K562 (cell line): ENCODE results near the gene PGAP2. TPM values are rescaled to one million over a fixed set of nuclear protein-coding genes. Genes with fewer than 3 reads are reported as not detected.

Source experiments
- CREM ChIP-seq: IDR thresholded peaks from 2 replicates; pipeline ENCODE4 v1.6.1; 2014; ENCODE audit warnings: antibody characterized with exemption, low read depth
- CTBP1 ChIP-seq: fragments of 450-650 bp; IDR thresholded peaks from 2 replicates; pipeline ENCODE4 v1.6.1; 2016; ENCODE audit warnings: borderline replicate concordance
- IRF2 ChIP-seq: sonication (generic); formaldehyde crosslinking; IDR thresholded peaks from 2 replicates; pipeline ENCODE4 v1.8.1; 2022; ENCODE audit warnings: mild to moderate bottlenecking, missing genetic modification reagents
- MNT ChIP-seq, 2 experiments: fragments of 450-650 bp; conservative IDR thresholded peaks; 2 replicates each; pipeline ENCODE4 v1.6.1; 2017; ENCODE audit warnings: mild to moderate bottlenecking in 2 of 2, moderate library complexity in 2 of 2
- MYC ChIP-seq, 2 experiments: fragments of 250-450 bp in 1 of 2; sonication (Bioruptor Pico) in 1 of 2; IDR thresholded peaks; 2 replicates each; pipeline versions ENCODE4 v1.5.1 to v1.6.1; 2012 to 2021; ENCODE audit warnings: low read depth in 2 of 2, borderline replicate concordance in 1 of 2, improper control_type of control experiment in 1 of 2, low read length in 1 of 2, mild to moderate bottlenecking in 1 of 2, moderate library complexity in 1 of 2
- RREB1 ChIP-seq: fragments of 250-450 bp; sonication (Bioruptor Pico); IDR thresholded peaks from 2 replicates; pipeline ENCODE4 v1.4.0; 2020
- SMAD3 ChIP-seq: fragments of 450-650 bp; formaldehyde crosslinking; conservative IDR thresholded peaks from 2 replicates; pipeline ENCODE4 v1.4.0; 2020; ENCODE audit warnings: mild to moderate bottlenecking
- TAL1 ChIP-seq: fragments of 450-650 bp; IDR thresholded peaks from 2 replicates; pipeline ENCODE4 v1.6.1; 2016; ENCODE audit warnings: mild to moderate bottlenecking
- ZNF3 ChIP-seq: fragments of 250-450 bp; sonication (Bioruptor Pico); IDR thresholded peaks from 2 replicates; pipeline ENCODE4 v1.5.0; 2021; ENCODE audit warnings: mild to moderate bottlenecking, moderate library complexity
- ZNF407 ChIP-seq: fragments of 450-650 bp; IDR thresholded peaks from 2 replicates; pipeline ENCODE4 v1.6.1; 2016; ENCODE audit warnings: low read depth
- polyA plus RNA-seq, 8 experiments: library from polyadenylated mRNA; depleted of rRNA in 4 of 8; stranded (reverse) in 5 of 8; unstranded in 3 of 8; fragments of >200 nt; fragmentation: Nextera tagmentation in 2 of 8; fragmentation: Illumina TruSeq in 1 of 8; extraction: Ambion mirVana in 2 of 8; extraction: Trizol in 1 of 8; gene quantifications; 2 replicates each; pipeline versions ENCODE4 v1.2.1 to v1.2.3, GENCODE V29; 2011 to 2014; ENCODE audit warnings: inconsistent platforms in 1 of 8, missing spikeins in 1 of 8
- total RNA-seq, 7 experiments: library from RNA; depleted of rRNA in 6 of 7; stranded (reverse); fragments of >200 nt in 6 of 7; fragmentation: Illumina TruSeq in 2 of 7; extraction: Trizol in 2 of 7; gene quantifications; 2 replicates each; pipeline versions ENCODE4 v1.2.1 to v1.2.3, GENCODE V29; 2011 to 2021; ENCODE audit warnings: low replicate concordance in 1 of 7

The PGAP2 gene
- total and polyA plus RNA-seq, 9 of the 15 experiments (the other 6 are each of a cell fraction or from before 2014, with no cell fraction given), result 17.9 to 47.2 (median 33.7) TPM

GRCh38 chr11:3795131-3796001, 13.0 kb upstream of the PGAP2 start (continued):
- no peak for TF ChIP-seq ZNF407
- no peak for TF ChIP-seq CREM
- TF ChIP-seq TAL1, result no peak
- no peak for TF ChIP-seq SMAD3 (CRISPR knock-in tag)
- TF ChIP-seq RREB1 (CRISPR knock-in tag), result no peak
- no peak for TF ChIP-seq IRF2 (CRISPR knock-in tag)
- TF ChIP-seq MNT (conservative IDR thresholded peaks at IDR 0.05), result no peak
- TF ChIP-seq CTBP1, result no peak
- no peak for TF ChIP-seq ZNF3 (CRISPR knock-in tag)
- TF ChIP-seq MYC (IDR thresholded peaks at IDR 0.05; ENCODE audit: low read depth, low read length), result no peak
- TF ChIP-seq MYC (CRISPR knock-in tag; IDR thresholded peaks at IDR 0.05; ENCODE audit: borderline replicate concordance, low read depth), result no peak
